ENCODE results near the gene POLR3A. TPM values are rescaled to one million over a fixed set of nuclear protein-coding genes. Genes with fewer than 3 reads are reported as not detected.

Gene POLR3A
- total RNA-seq, 1 donor: 11.9 TPM

GRCh38 chr10:78063236-78063635, 33.9 kb upstream of the POLR3A start:
- Histone ChIP-seq H3K9me3 (ENCODE audit: low read depth, low read length) (no peaks in the 10 kb centered on the region), H3K4me3 (ENCODE audit: insufficient read depth, low read length) (no peak overlapping the region), H3K4me2 (ENCODE audit: insufficient read depth, low read length) (no peak overlapping the region), H4K20me1 (ENCODE audit: insufficient read depth, low read length) (no peaks in the 10 kb centered on the region), H3K79me2 (ENCODE audit: insufficient read depth, low read length) (no peaks in the 10 kb centered on the region), H3K4me1 (ENCODE audit: insufficient read depth, low read length) (peaks cover 17% of the 10 kb centered on the region), H3K27me3 (ENCODE audit: insufficient read depth, low read length) (no peaks in the 10 kb centered on the region), H3K36me3 (ENCODE audit: insufficient read depth, low read length) (no peaks in the 10 kb centered on the region), H2AFZ (ENCODE audit: low read length) (no peak overlapping the region), H3K27ac (ENCODE audit: low read depth, low read length) (no peak overlapping the region)
- no peak for DNase-seq (ENCODE audit: insufficient read length, low spot score, missing footprints)
- TF ChIP-seq, protein P1, sequence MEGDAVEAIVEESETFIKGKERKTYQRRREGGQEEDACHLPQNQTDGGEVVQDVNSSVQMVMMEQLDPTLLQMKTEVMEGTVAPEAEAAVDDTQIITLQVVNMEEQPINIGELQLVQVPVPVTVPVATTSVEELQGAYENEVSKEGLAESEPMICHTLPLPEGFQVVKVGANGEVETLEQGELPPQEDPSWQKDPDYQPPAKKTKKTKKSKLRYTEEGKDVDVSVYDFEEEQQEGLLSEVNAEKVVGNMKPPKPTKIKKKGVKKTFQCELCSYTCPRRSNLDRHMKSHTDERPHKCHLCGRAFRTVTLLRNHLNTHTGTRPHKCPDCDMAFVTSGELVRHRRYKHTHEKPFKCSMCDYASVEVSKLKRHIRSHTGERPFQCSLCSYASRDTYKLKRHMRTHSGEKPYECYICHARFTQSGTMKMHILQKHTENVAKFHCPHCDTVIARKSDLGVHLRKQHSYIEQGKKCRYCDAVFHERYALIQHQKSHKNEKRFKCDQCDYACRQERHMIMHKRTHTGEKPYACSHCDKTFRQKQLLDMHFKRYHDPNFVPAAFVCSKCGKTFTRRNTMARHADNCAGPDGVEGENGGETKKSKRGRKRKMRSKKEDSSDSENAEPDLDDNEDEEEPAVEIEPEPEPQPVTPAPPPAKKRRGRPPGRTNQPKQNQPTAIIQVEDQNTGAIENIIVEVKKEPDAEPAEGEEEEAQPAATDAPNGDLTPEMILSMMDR (IDR thresholded peaks at IDR 0.05; ENCODE audit: extremely low read depth, low read depth, low read length): no peak

DNA sequence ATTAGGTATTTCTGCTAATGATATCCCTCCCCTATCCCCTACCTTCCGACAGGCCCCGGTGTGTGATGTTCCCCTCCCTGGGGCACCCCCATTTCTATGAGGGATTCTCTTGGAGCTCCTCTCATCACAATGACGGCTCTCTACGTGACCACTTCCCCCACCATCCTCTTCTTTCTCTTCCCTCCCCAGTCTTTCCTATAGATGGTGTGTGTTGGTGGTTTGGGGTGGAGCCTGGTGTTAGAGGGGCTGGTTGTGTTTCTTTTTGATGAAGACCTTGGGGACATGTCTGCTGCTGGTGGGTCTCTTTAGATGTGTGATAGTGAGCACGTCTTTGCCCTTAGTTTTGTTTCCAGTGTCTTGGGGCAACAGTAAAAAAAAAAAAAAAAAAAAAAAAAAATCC, 33.0 kb upstream of the POLR3A start:
- H3K4me2 ChIP-seq (ENCODE audit: insufficient read depth, low read length): no peak overlapping the region
- H3K4me1 ChIP-seq (ENCODE audit: insufficient read depth, low read length): peaks cover 16% of the 10 kb centered on the region
- H3K27me3 ChIP-seq (ENCODE audit: insufficient read depth, low read length): no peaks in the 10 kb centered on the region
- no peaks in the 10 kb centered on the region for H3K36me3 ChIP-seq (ENCODE audit: insufficient read depth, low read length)
- H3K4me3 ChIP-seq (ENCODE audit: insufficient read depth, low read length): no peak overlapping the region
- DNase-seq (ENCODE audit: insufficient read length, low spot score, missing footprints): no peak
- no peaks in the 10 kb centered on the region for H4K20me1 ChIP-seq (ENCODE audit: insufficient read depth, low read length)
- no peaks in the 10 kb centered on the region for H3K79me2 ChIP-seq (ENCODE audit: insufficient read depth, low read length)
- H2AFZ ChIP-seq (ENCODE audit: low read length): no peak overlapping the region
- no peaks in the 10 kb centered on the region for H3K9me3 ChIP-seq (ENCODE audit: low read depth, low read length)
- TF ChIP-seq, protein P1 (IDR thresholded peaks at IDR 0.05; ENCODE audit: extremely low read depth, low read depth, low read length): no peak
- no peak overlapping the region for H3K27ac ChIP-seq (ENCODE audit: low read depth, low read length)

DNA sequence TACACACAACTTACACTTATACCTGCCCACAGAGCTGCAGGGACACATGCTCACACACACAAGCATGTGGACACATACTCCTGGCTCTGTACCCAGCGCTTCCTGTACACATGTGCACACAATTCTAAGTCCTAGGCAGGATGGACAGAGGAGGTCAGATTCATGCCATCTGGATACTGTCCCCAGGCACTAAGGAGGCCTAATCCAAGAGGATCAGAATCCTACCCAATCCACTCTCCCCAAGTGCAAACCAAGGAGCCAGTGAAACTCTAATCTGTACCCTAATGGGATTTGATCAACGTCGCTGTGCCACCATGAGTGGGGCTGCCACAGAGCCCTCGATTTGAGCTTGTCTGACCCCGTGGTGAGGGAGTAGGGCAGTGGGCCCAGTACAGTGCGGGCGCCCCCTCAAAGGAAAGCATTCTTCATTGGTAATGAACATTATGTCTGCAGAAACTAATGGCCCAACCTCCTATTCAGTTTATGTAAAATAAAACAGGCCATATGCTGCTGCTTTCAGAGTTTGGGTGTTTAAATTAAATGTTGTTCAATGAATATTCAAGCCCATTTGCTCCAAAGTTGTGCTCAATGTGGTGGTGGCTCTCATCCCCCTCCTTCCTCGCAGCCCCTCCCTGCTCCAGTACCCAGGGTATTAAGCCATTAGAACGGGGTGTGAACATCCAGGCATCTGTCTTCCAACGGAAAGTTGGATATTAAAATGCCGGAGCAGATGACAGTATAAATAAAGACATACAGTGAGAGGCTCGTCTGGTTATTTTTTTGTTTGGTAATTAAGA, 30.8 kb upstream of the POLR3A start:
- Histone ChIP-seq H3K4me1 (ENCODE audit: insufficient read depth, low read length) (no peaks in the 10 kb centered on the region), H3K36me3 (ENCODE audit: insufficient read depth, low read length) (no peaks in the 10 kb centered on the region), H2AFZ (ENCODE audit: low read length) (no peak overlapping the region), H3K9me3 (ENCODE audit: low read depth, low read length) (no peaks in the 10 kb centered on the region), H3K4me3 (ENCODE audit: insufficient read depth, low read length) (no peak overlapping the region), H3K27ac (ENCODE audit: low read depth, low read length) (no peak overlapping the region), H3K79me2 (ENCODE audit: insufficient read depth, low read length) (no peaks in the 10 kb centered on the region), H3K4me2 (ENCODE audit: insufficient read depth, low read length) (no peak overlapping the region), H3K27me3 (ENCODE audit: insufficient read depth, low read length) (no peaks in the 10 kb centered on the region), H4K20me1 (ENCODE audit: insufficient read depth, low read length) (no peaks in the 10 kb centered on the region)
- no peak for DNase-seq (ENCODE audit: insufficient read length, low spot score, missing footprints)
- TF ChIP-seq, protein P1 (IDR thresholded peaks at IDR 0.05; ENCODE audit: extremely low read depth, low read depth, low read length): no peak

GRCh38 chr10:78058562-78058961, 29.2 kb upstream of the POLR3A start:
- H3K4me3 ChIP-seq (ENCODE audit: insufficient read depth, low read length): no peak overlapping the region
- H3K79me2 ChIP-seq (ENCODE audit: insufficient read depth, low read length): no peaks in the 10 kb centered on the region
- peaks cover 3% of the 10 kb centered on the region for H3K4me1 ChIP-seq (ENCODE audit: insufficient read depth, low read length)

More at GRCh38 chr10:78058562-78058961, 29.2 kb upstream of the POLR3A start:
- Histone ChIP-seq H2AFZ (ENCODE audit: low read length) (no peak overlapping the region), H3K4me2 (ENCODE audit: insufficient read depth, low read length) (no peak overlapping the region), H3K36me3 (ENCODE audit: insufficient read depth, low read length) (no peaks in the 10 kb centered on the region), H3K9me3 (ENCODE audit: low read depth, low read length) (no peaks in the 10 kb centered on the region), H3K27me3 (ENCODE audit: insufficient read depth, low read length) (no peaks in the 10 kb centered on the region), H4K20me1 (ENCODE audit: insufficient read depth, low read length) (no peaks in the 10 kb centered on the region), H3K27ac (ENCODE audit: low read depth, low read length) (no peak overlapping the region)
- no peak for DNase-seq (ENCODE audit: insufficient read length, low spot score, missing footprints)
- TF ChIP-seq, protein P1 (IDR thresholded peaks at IDR 0.05; ENCODE audit: extremely low read depth, low read depth, low read length): no peak

Measured in osteoblast (primary cell).